Fibroblast of villous mesenchyme (primary cell): ENCODE data around the gene CHPF2. TPM values are rescaled to one million over a fixed set of nuclear protein-coding genes. Genes with fewer than 3 reads are reported as not detected.

Experiments
- DNase-seq: peaks from one replicate; pipeline ENCODE4 v3.0.0-alpha.2; 2010; ENCODE audit warnings: low read depth
- H3K4me3 ChIP-seq: 2 replicates; pipeline ENCODE4 v1.5.1; 2011; ENCODE audit warnings: low read depth, mild to moderate bottlenecking, low read length
- total RNA-seq: library from RNA; depleted of rRNA; stranded (reverse); fragments of >200 nt; gene quantifications from 2 replicates; pipeline ENCODE4 v1.2.3, GENCODE V29; 2012
- TF ChIP-seq, protein P1 (sequence below): IDR thresholded peaks from 2 replicates; pipeline ENCODE4 v1.5.1; 2012; ENCODE audit warnings: low read depth, mild to moderate bottlenecking, low read length; ENCODE audit not compliant: insufficient read depth

The CHPF2 gene
- total RNA-seq, 1 donor: 90.7 TPM

DNA sequence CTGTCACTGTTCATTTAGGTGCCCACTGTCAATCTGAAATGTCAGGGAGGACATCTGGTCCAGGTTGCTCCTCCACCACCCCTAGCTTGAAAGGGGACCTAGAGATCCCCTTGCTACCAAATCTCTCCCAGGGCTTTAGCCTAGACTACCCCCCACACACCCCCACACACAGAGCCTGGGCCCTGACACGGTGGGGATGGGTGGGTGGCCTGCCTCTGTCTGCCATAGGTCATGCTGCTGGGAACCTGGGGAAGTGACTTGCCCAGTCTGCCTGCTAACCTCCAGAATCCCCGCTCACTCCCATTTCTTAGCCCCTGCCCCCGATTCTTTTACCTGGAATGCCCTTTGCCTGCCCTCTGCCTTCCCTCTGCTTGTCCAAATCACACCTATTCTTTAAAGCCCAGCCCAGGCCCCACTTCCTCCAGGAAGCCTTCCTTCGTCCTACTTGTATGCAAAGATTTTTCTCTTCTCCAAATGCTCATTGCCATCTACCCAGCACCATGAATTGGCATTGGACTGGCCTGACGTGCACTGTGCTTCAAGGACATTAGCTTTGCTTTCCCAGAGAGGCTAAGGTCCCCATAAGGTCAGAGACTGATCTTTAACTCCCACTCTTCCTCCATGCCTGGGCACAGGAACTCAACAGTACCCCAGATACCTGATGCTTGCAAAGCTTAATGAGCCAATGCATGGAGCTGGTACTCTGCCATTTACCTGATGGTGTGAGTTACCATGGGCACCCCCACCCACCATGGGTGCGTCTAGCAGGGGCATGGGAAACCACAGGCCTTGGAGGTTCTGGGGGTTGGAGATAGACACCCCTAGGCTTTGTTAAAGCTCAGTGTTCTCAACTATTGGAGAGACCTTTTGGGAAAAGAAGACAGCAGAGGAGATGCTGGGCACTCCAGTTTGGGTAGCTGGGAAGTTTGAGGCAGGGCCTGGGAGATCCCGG lies 18.2 kb downstream of the CHPF2 start:
- TF ChIP-seq, protein P1, sequence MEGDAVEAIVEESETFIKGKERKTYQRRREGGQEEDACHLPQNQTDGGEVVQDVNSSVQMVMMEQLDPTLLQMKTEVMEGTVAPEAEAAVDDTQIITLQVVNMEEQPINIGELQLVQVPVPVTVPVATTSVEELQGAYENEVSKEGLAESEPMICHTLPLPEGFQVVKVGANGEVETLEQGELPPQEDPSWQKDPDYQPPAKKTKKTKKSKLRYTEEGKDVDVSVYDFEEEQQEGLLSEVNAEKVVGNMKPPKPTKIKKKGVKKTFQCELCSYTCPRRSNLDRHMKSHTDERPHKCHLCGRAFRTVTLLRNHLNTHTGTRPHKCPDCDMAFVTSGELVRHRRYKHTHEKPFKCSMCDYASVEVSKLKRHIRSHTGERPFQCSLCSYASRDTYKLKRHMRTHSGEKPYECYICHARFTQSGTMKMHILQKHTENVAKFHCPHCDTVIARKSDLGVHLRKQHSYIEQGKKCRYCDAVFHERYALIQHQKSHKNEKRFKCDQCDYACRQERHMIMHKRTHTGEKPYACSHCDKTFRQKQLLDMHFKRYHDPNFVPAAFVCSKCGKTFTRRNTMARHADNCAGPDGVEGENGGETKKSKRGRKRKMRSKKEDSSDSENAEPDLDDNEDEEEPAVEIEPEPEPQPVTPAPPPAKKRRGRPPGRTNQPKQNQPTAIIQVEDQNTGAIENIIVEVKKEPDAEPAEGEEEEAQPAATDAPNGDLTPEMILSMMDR: no peak

DNA sequence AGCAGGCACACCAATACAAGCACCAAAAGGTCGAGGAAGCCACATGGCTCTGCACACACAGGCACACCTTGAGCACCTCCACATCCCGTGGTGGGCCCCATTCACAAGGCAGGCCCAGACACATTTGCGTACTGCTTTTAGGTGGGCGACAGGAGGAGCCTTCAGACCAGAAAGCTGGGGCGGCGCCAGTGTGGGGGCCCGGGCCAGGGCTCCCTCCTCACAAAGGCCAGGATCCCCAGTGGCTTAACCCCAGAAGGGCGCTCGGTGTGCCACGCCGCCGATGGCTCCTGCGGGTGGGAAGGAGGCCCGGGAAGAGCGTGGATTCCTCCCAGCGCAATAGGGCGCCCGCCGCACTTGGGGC lies 19.0 kb downstream of the CHPF2 start:
- H3K4me3 ChIP-seq: peak overlapping the region; percentile 48
- DNase-seq: no peak
- TF ChIP-seq, protein P1: no peak

More for the DNA sequence above, 18.2 kb downstream of the CHPF2 start:
- DNase-seq: no peak
- no peak overlapping the region for H3K4me3 ChIP-seq

DNA sequence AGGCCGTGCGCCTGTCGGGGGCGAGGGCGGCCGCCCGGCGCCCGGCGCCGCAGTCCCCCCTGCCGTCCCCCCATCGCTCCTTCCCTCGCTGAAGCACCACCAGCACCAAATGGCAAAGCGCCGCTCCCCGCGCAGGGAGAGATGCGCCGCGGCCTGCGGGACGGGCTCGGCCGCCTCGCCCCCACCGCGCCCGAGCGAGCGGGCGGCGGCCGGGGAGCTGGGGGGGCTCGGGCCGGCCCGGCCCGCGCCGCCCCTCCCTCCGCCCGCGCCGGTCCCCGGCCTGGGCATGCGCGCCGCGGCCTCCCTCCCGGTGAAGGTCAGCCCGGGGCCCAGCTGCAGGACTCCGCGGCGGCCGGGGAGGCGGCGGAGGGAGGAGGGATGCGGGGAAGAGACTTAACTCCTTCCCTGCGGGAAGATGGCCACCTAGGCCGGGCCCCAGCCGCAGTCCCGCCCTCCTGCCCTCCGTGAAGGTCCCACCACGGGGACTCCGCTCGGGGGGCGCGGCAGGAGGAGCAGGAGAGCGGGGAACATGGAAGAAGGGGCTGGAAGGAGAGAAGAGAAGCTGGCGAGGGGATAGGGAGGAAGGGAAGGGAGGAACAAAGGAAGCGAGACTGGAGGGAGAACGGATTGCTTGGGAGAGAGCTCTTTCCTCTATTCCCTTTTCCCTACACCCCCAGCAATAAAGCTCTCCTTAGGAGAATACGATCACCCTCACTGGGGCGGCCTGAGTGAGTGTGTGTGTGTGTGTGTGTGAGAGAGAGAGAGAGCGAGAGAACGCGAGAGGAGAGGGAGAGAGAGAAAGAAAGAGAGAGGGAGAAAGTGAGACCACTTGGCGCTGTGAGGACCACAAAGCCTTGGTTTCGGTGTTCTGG lies 19.6 kb downstream of the CHPF2 start:
- TF ChIP-seq, protein P1: no peak
- H3K4me3 ChIP-seq: peak overlapping the region; percentile 66
- peak; percentile 74 for DNase-seq

- H3K4me3 ChIP-seq: peak overlapping the region; percentile 66
- no peak for DNase-seq
- TF ChIP-seq, protein P1: no peak
Observed at GRCh38 chr7:151252561-151252835, 20.2 kb downstream of the CHPF2 start.

DNA sequence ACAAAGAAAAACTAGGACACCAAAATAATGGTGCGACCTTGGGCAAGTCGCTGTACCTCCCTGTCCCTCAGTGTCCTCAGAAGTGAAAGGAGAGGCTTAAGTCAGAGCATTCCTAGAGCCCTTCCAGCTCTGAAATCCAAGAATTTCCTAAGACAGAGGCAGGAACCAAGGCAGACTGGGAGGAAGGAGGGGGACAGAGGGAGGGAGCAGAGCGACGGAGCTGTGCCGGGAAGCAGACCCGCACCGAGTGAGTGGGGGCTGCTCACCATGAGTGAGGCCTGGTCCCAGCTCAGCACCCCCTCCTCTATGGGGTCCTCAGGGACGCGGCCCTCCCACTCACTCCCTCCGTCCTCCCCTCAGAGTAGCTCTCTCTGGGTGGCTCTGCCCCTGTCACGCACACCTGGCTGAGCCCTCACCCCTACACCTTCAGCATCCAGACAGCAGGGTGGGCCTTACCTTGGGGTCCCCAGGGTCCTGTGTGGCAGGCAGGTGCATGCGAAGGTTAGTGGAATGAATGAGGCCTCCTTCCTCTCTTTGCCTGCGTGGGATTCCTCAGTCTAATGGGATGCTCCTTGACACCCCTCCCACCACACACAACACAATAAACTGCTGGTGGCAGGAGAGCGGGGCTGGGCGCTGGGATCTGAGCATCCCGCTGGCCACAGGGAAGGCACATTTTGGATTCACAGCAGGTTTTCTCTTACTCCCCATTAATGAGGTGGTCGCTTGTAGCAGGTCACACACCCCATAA lies 20.9 kb downstream of the CHPF2 start:
- TF ChIP-seq, protein P1: no peak
- H3K4me3 ChIP-seq: no peak overlapping the region
- DNase-seq: peak; percentile 21

DNA sequence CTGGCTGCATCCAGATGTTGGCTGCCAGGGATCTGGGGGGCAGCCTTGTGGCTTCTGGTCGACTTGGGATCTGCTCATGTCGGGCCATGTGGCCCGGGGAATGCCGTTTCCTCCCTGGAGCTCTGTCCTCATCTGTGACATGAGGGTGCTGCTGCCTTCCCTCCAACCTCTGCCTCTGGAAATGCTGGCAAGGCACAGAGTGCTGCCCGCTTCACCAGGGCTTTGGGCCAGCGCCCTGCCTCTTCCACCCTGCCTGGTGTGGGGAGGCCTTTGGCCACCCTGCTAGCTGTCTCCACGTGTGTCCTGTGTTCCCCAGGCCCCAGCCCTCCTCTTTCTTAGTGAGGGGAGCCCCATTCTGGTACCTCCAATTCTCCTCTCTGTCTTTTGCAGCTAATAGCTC lies 22.0 kb downstream of the CHPF2 start:
- TF ChIP-seq, protein P1: no peak
- no peak for DNase-seq
- H3K4me3 ChIP-seq: no peak overlapping the region
